Keratinocyte (primary cell): ENCODE results near the gene IL4R. TPM values are rescaled to one million over a fixed set of nuclear protein-coding genes. Genes with fewer than 3 reads are reported as not detected.

Experiments used
- DNase-seq: peaks from one replicate; pipeline ENCODE4 v3.0.0-alpha.2; 2011; ENCODE audit warnings: low read depth, missing footprints, low spot score
- FAIRE-seq: peaks from 2 replicates; lab custom pipeline; 2011; peaks lifted over from hg19 to GRCh38; lab: Jason Lieb, UNC
- H2AFZ ChIP-seq: 2 replicates; pipeline ENCODE4 v1.6.0; 2012; ENCODE audit warnings: low read length, control low read depth, inconsistent platforms; ENCODE audit not compliant: control insufficient read depth
- H3K27ac ChIP-seq: 2 replicates; pipeline ENCODE4 v1.5.1; 2011; ENCODE audit warnings: low read length; ENCODE audit not compliant: control insufficient read depth, insufficient read depth
- H3K27me3 ChIP-seq: 3 replicates; pipeline ENCODE4 v1.6.0; 2011; ENCODE audit warnings: low read length; ENCODE audit not compliant: control insufficient read depth, insufficient read depth; ENCODE audit errors: extremely low read depth
- H3K36me3 ChIP-seq, 2 experiments: 2 replicates in 1 of 2; 3 replicates in 1 of 2; pipeline ENCODE4 v1.5.1; 2011; ENCODE audit warnings: low read length in 2 of 2, mild to moderate bottlenecking in 1 of 2; ENCODE audit not compliant: control insufficient read depth in 2 of 2, insufficient read depth in 2 of 2; ENCODE audit errors: extremely low read depth in 1 of 2
- H3K4me1 ChIP-seq: 3 replicates; pipeline ENCODE4 v1.5.1; 2011; ENCODE audit warnings: low read length; ENCODE audit not compliant: control insufficient read depth, insufficient read depth; ENCODE audit errors: extremely low read depth
- H3K4me2 ChIP-seq: 3 replicates; pipeline ENCODE4 v1.6.0; 2011; ENCODE audit warnings: low read depth, low read length; ENCODE audit not compliant: control insufficient read depth, insufficient read depth; ENCODE audit errors: extremely low read depth
- H3K4me3 ChIP-seq, 3 experiments: fragments of 200-600 bp in 1 of 3; sonication (generic) in 1 of 3; 2 replicates in 2 of 3; 3 replicates in 1 of 3; pipeline ENCODE4 v1.5.1; 2011 to 2016; ENCODE audit warnings: low read length in 3 of 3, mild to moderate bottlenecking in 3 of 3, control low read depth in 2 of 3, inconsistent platforms in 1 of 3, low read depth in 1 of 3, mixed read lengths in 1 of 3, mixed run types in 1 of 3, moderate library complexity in 1 of 3; ENCODE audit not compliant: control insufficient read depth in 2 of 3, insufficient read depth in 2 of 3; ENCODE audit errors: extremely low read depth in 1 of 3
- H3K79me2 ChIP-seq: 2 replicates; pipeline ENCODE4 v1.6.0; 2012; ENCODE audit warnings: low read length; ENCODE audit not compliant: control insufficient read depth, insufficient read depth
- H3K9ac ChIP-seq: 3 replicates; pipeline ENCODE4 v1.6.0; 2011; ENCODE audit warnings: low read length; ENCODE audit not compliant: control insufficient read depth, insufficient read depth; ENCODE audit errors: extremely low read depth
- H3K9me1 ChIP-seq: 3 replicates; pipeline ENCODE4 v1.6.0; 2011; ENCODE audit warnings: low read length; ENCODE audit not compliant: control insufficient read depth, insufficient read depth; ENCODE audit errors: extremely low read depth
- H3K9me3 ChIP-seq: 2 replicates; pipeline ENCODE4 v1.5.1; 2012; ENCODE audit warnings: low read depth, low read length; ENCODE audit not compliant: control insufficient read depth
- H4K20me1 ChIP-seq: 3 replicates; pipeline ENCODE4 v1.6.0; 2011; ENCODE audit warnings: low read length; ENCODE audit not compliant: control insufficient read depth, insufficient read depth; ENCODE audit errors: extremely low read depth
- CTCF ChIP-seq, 3 experiments: IDR thresholded peaks in 1 of 3; conservative IDR thresholded peaks in 1 of 3; optimal IDR thresholded peaks in 1 of 3; 2 replicates in 2 of 3; 3 replicates in 1 of 3; pipeline versions ENCODE3 to v1.5.1; 2011; ENCODE audit warnings: low read length in 3 of 3, mild to moderate bottlenecking in 3 of 3, moderate library complexity in 2 of 3, control low read depth in 1 of 3, inconsistent platforms in 1 of 3; ENCODE audit not compliant: insufficient read depth in 2 of 3; ENCODE audit errors: extremely low read depth in 1 of 3
- EZH2 ChIP-seq: IDR thresholded peaks from one replicate; pipeline ENCODE4 v1.6.1; 2012; ENCODE audit warnings: inconsistent platforms, mild to moderate bottlenecking, low read length, moderate library complexity
- dilution Hi-C: fragments of 300-500 bp; cut with MboI; formaldehyde crosslinking; loops from one replicate; pipeline ENCODE4 v1.7.0; 2020; ENCODE audit warnings: low sequenced_read_pairs; ENCODE audit not compliant: extremely low pct_ligation_motif_present
- polyA plus RNA-seq, 5 experiments: library from polyadenylated mRNA; depleted of rRNA in 3 of 5; stranded (reverse) in 3 of 5; stranded (forward) in 1 of 5; unstranded in 1 of 5; fragments of >200 nt; gene quantifications; 1 replicate in 1 of 5; 2 replicates in 3 of 5; 3 replicates in 1 of 5; pipeline versions ENCODE4 v1.2.1 to v1.2.3, GENCODE V29; 2011 to 2012; ENCODE audit warnings: missing spikeins in 2 of 5, low read depth in 1 of 5, low replicate concordance in 1 of 5

Gene IL4R
- polyA plus RNA-seq, 1 donor (not counting 4 experiments of a cell fraction or from before 2014, with no cell fraction given): 60.5 TPM

- FAIRE-seq: no peak
- Histone ChIP-seq H3K9ac (no peak overlapping the region), H3K27me3 (no peaks in the 10 kb centered on the region), H3K4me1 (peaks cover 45% of the 10 kb centered on the region), H3K9me1 (peaks cover 2% of the 10 kb centered on the region), H3K4me3 (no peak overlapping the region), H3K79me2 (peaks cover 4% of the 10 kb centered on the region), H3K9me3 (peaks cover 4% of the 10 kb centered on the region), H3K36me3 (peaks cover 29 to 44% of the 10 kb centered on the region in 2 experiments), H3K27ac (no peak overlapping the region), H4K20me1 (peaks cover 3% of the 10 kb centered on the region), H3K4me2 (no peak overlapping the region), H2AFZ (no peak overlapping the region)
- dilution Hi-C loops: no loop called here
- TF ChIP-seq CTCF (optimal IDR thresholded peaks at IDR 0.05 in 1 of 3, IDR thresholded peaks at IDR 0.05 in 1 of 3, conservative IDR thresholded peaks at IDR 0.05 in 1 of 3; ENCODE audit: extremely low read depth in 1 of 3, insufficient read depth in 2 of 3, low read length in 3 of 3) (no peak), EZH2 (no peak)
- no peak for DNase-seq
Observed at GRCh38 chr16:27363246-27363632, 49.5 kb downstream of the IL4R start.

- H3K4me1 ChIP-seq: peaks cover 45% of the 10 kb centered on the region
- peak overlapping the region; percentile 89 for H3K27ac ChIP-seq
- peaks cover 4% of the 10 kb centered on the region for H3K79me2 ChIP-seq
- no peak overlapping the region for H3K9ac ChIP-seq
- H2AFZ ChIP-seq: no peak overlapping the region
- H4K20me1 ChIP-seq: peaks cover 3% of the 10 kb centered on the region
- DNase-seq (no peak), FAIRE-seq (no peak)
- peaks cover 4% of the 10 kb centered on the region for H3K9me3 ChIP-seq
- H3K27me3 ChIP-seq: no peaks in the 10 kb centered on the region
- H3K9me1 ChIP-seq: peaks cover 2% of the 10 kb centered on the region
- TF ChIP-seq EZH2 (no peak), CTCF (optimal IDR thresholded peaks at IDR 0.05 in 1 of 3, IDR thresholded peaks at IDR 0.05 in 1 of 3, conservative IDR thresholded peaks at IDR 0.05 in 1 of 3; ENCODE audit: extremely low read depth in 1 of 3, insufficient read depth in 2 of 3, low read length in 3 of 3) (no peak)
- peaks cover 29 to 38% of the 10 kb centered on the region in 2 experiments for H3K36me3 ChIP-seq
- H3K4me3 ChIP-seq: no peak overlapping the region
- dilution Hi-C loops: no loop called here
- no peak overlapping the region for H3K4me2 ChIP-seq
Observed at GRCh38 chr16:27363797-27364196, 50.0 kb downstream of the IL4R start.
